Nephron (organoid): ENCODE data around the gene TMEM89.
A peak's percentile ranks its signal among the peaks of the same experiment; 100 is the strongest.

Source experiments
- H3K27ac Mint-ChIP-seq, 3 experiments: 2 replicates each; pipeline ENCODE4 v1.8.0; 2020; ENCODE audit warnings: mixed read lengths in 3 of 3, mild to moderate bottlenecking in 2 of 3, moderate library complexity in 1 of 3
- H3K27me3 Mint-ChIP-seq: 2 replicates; pipeline ENCODE4 v1.8.0; 2021; ENCODE audit warnings: low read depth, mild to moderate bottlenecking, moderate library complexity, mixed read lengths
- H3K36me3 Mint-ChIP-seq: 2 replicates; pipeline ENCODE4 v1.8.0; 2020; ENCODE audit warnings: low read depth, mixed read lengths
- H3K4me1 Mint-ChIP-seq: 2 replicates; pipeline ENCODE4 v1.8.0; 2020; ENCODE audit warnings: mixed read lengths
- H3K4me3 Mint-ChIP-seq, 3 experiments: 2 replicates each; pipeline ENCODE4 v1.8.0; 2020; ENCODE audit warnings: mild to moderate bottlenecking in 3 of 3, mixed read lengths in 3 of 3, moderate library complexity in 2 of 3
- H3K9me3 Mint-ChIP-seq: 2 replicates; pipeline ENCODE4 v1.8.0; 2020; ENCODE audit warnings: mixed read lengths
- TF ChIP-seq, protein P1 (sequence below), 3 experiments: fragments of 200-600 bp; sonication (generic); IDR thresholded peaks; one replicate each; pipeline ENCODE4 v1.5.0; 2021; ENCODE audit warnings: antibody characterized with exemption in 3 of 3; ENCODE audit not compliant: unreplicated experiment in 3 of 3

The TMEM89 gene

DNA sequence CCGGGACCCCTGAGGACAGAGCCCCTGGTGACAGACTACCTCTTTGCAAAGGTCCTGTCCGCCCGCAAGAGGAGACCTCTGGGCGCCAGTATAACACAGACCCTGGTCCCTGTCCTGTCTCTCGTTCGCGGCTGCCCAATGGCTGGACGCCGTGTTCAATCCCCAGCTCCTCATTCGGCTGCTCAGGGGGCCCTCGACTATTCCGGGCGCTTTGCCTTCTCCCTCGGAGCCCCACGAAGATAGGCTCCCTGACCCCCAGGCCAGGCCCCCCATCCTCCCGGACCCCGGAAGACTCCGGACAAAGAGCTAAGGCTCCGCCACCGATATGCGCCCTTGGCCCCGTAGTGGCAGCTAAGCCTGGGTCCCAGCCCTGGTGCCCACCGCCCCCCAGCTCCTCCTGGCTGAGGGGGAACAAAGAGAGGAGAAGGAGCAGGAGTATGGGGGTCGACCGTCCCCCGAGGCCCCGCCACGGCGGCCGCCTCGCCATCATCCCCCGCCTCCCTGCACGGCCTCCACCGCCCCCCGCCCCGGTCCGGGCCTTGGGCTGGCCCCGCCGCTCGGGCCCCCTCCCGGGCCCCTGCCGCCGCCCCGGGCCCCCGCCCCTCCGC is 40.7 kb upstream of the TMEM89 start:
- H3K4me1 Mint-ChIP-seq, result peaks cover 10% of the 10 kb centered on the region
- no peak overlapping the region for H3K27ac Mint-ChIP-seq
- peaks cover 4% of the 10 kb centered on the region for H3K36me3 Mint-ChIP-seq
- peaks cover 20% of the 10 kb centered on the region for H3K27me3 Mint-ChIP-seq
- H3K4me3 Mint-ChIP-seq, result peak overlapping the region; percentile 73 to 81 (median 77)
- TF ChIP-seq, protein P1, sequence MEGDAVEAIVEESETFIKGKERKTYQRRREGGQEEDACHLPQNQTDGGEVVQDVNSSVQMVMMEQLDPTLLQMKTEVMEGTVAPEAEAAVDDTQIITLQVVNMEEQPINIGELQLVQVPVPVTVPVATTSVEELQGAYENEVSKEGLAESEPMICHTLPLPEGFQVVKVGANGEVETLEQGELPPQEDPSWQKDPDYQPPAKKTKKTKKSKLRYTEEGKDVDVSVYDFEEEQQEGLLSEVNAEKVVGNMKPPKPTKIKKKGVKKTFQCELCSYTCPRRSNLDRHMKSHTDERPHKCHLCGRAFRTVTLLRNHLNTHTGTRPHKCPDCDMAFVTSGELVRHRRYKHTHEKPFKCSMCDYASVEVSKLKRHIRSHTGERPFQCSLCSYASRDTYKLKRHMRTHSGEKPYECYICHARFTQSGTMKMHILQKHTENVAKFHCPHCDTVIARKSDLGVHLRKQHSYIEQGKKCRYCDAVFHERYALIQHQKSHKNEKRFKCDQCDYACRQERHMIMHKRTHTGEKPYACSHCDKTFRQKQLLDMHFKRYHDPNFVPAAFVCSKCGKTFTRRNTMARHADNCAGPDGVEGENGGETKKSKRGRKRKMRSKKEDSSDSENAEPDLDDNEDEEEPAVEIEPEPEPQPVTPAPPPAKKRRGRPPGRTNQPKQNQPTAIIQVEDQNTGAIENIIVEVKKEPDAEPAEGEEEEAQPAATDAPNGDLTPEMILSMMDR (IDR thresholded peaks at IDR 0.05; ENCODE audit: unreplicated experiment in 3 of 3), result no peak
- H3K9me3 Mint-ChIP-seq, result peaks cover 3% of the 10 kb centered on the region

GRCh38 chr3:48661501-48662144 is 40.1 kb upstream of the TMEM89 start:
- H3K36me3 Mint-ChIP-seq, result peaks cover 4% of the 10 kb centered on the region
- peaks cover 3% of the 10 kb centered on the region for H3K9me3 Mint-ChIP-seq
- H3K4me3 Mint-ChIP-seq, result peak overlapping the region; percentile 73 to 81 (median 77)
- H3K4me1 Mint-ChIP-seq, result peaks cover 10% of the 10 kb centered on the region
- H3K27ac Mint-ChIP-seq, result no peak overlapping the region
- H3K27me3 Mint-ChIP-seq, result peaks cover 20% of the 10 kb centered on the region
- TF ChIP-seq, protein P1 (IDR thresholded peaks at IDR 0.05; ENCODE audit: unreplicated experiment in 3 of 3), result no peak

- peaks cover 3% of the 10 kb centered on the region for H3K9me3 Mint-ChIP-seq
Observed at GRCh38 chr3:48660800-48661400, 39.3 kb upstream of the TMEM89 start.

GRCh38 chr3:48656841-48657281 is 35.3 kb upstream of the TMEM89 start:
- no peaks in the 10 kb centered on the region for H3K4me1 Mint-ChIP-seq
- H3K27me3 Mint-ChIP-seq, result peaks cover 25% of the 10 kb centered on the region
- peaks cover 3% of the 10 kb centered on the region for H3K9me3 Mint-ChIP-seq
- no peak overlapping the region for H3K27ac Mint-ChIP-seq
- peak overlapping the region in 1 of 3 experiments; percentile 27 for H3K4me3 Mint-ChIP-seq
- TF ChIP-seq, protein P1 (IDR thresholded peaks at IDR 0.05; ENCODE audit: unreplicated experiment in 3 of 3), result no peak
- H3K36me3 Mint-ChIP-seq, result peaks cover 6% of the 10 kb centered on the region

More at GRCh38 chr3:48660800-48661400, 39.3 kb upstream of the TMEM89 start:
- Mint-ChIP-seq H3K36me3 (peaks cover 4% of the 10 kb centered on the region), H3K27me3 (peaks cover 20% of the 10 kb centered on the region), H3K27ac (no peak overlapping the region), H3K4me3 (peak overlapping the region in 2 of 3 experiments; percentile 23 to 43), H3K4me1 (peaks cover 10% of the 10 kb centered on the region)
- TF ChIP-seq, protein P1 (IDR thresholded peaks at IDR 0.05; ENCODE audit: unreplicated experiment in 3 of 3), result no peak

- peaks cover 3% of the 10 kb centered on the region for H3K9me3 Mint-ChIP-seq
- no peaks in the 10 kb centered on the region for H3K4me1 Mint-ChIP-seq
- H3K4me3 Mint-ChIP-seq, result peak overlapping the region in 2 of 3 experiments; percentile 32 to 46
- TF ChIP-seq, protein P1 (IDR thresholded peaks at IDR 0.05; ENCODE audit: unreplicated experiment in 3 of 3), result peak; percentile 63 to 86 (median 69)
- peaks cover 6% of the 10 kb centered on the region for H3K36me3 Mint-ChIP-seq
- H3K27me3 Mint-ChIP-seq, result peaks cover 23% of the 10 kb centered on the region
- no peak overlapping the region for H3K27ac Mint-ChIP-seq
Observed at GRCh38 chr3:48656061-48656840, 34.7 kb upstream of the TMEM89 start.
